Neural progenitor cell (in vitro differentiated cells): ENCODE data around the gene OPCML. TPM values are rescaled to one million over a fixed set of nuclear protein-coding genes. Genes with fewer than 3 reads are reported as not detected.
A peak's percentile ranks its signal among the peaks of the same experiment; 100 is the strongest.

Experiments
- DNase-seq: peaks from one replicate; pipeline ENCODE4 v3.0.0-alpha.2; 2016; ENCODE audit warnings: low spot score
- H2AFZ ChIP-seq: fragments of 200-600 bp; sonication (generic); replicated peaks from 2 replicates; pipeline ENCODE4 v1.6.1; 2016; ENCODE audit warnings: antibody characterized with exemption
- H3F3A ChIP-seq: fragments of 200-600 bp; sonication (generic); 2 replicates; pipeline ENCODE4 v1.6.1; 2016; ENCODE audit warnings: antibody characterized with exemption, low read depth
- H3K27ac ChIP-seq: fragments of 200-600 bp; sonication (generic); 2 replicates; pipeline ENCODE4 v1.5.1; 2016; ENCODE audit warnings: mild to moderate bottlenecking
- H3K27me3 ChIP-seq: fragments of 200-600 bp; sonication (generic); 2 replicates; pipeline ENCODE4 v1.6.1; 2016; ENCODE audit warnings: mild to moderate bottlenecking, moderate library complexity
- H3K36me3 ChIP-seq: fragments of 200-600 bp; sonication (generic); 2 replicates; pipeline ENCODE4 v1.5.1; 2016
- H3K4me1 ChIP-seq: fragments of 200-600 bp; sonication (generic); 2 replicates; pipeline ENCODE4 v1.6.1; 2016; ENCODE audit warnings: mixed run types
- H3K4me2 ChIP-seq: fragments of 200-600 bp; sonication (generic); 2 replicates; pipeline ENCODE4 v1.6.1; 2016
- H3K4me3 ChIP-seq: fragments of 200-600 bp; sonication (generic); 2 replicates; pipeline ENCODE4 v1.5.1; 2016
- H3K79me2 ChIP-seq: fragments of 200-600 bp; sonication (generic); 2 replicates; pipeline ENCODE4 v1.6.1; 2016; ENCODE audit warnings: low read depth
- H3K9ac ChIP-seq: fragments of 200-600 bp; sonication (generic); 2 replicates; pipeline ENCODE4 v1.6.1; 2016
- H3K9me3 ChIP-seq: fragments of 200-600 bp; sonication (generic); 2 replicates; pipeline ENCODE4 v1.5.1; 2016; ENCODE audit warnings: low read depth
- H4K20me1 ChIP-seq: fragments of 200-600 bp; sonication (generic); 2 replicates; pipeline ENCODE4 v1.6.1; 2016; ENCODE audit warnings: low read depth
- H3K27ac Mint-ChIP-seq: 3 replicates; pipeline ENCODE4 v1.8.0; 2021; ENCODE audit warnings: mixed read lengths
- H3K27me3 Mint-ChIP-seq: 2 replicates; pipeline ENCODE4 v1.8.0; 2022; ENCODE audit warnings: low read depth, mild to moderate bottlenecking, inconsistent platforms, moderate library complexity, mixed read lengths; ENCODE audit not compliant: insufficient read depth
- H3K36me3 Mint-ChIP-seq: 3 replicates; pipeline ENCODE4 v1.8.0; 2021; ENCODE audit warnings: mixed read lengths
- H3K4me1 Mint-ChIP-seq: 3 replicates; pipeline ENCODE4 v1.8.0; 2021; ENCODE audit warnings: mixed read lengths
- H3K4me3 Mint-ChIP-seq: 3 replicates; pipeline ENCODE4 v1.8.0; 2021; ENCODE audit warnings: mild to moderate bottlenecking, moderate library complexity, mixed read lengths
- H3K9me3 Mint-ChIP-seq: 3 replicates; pipeline ENCODE4 v1.8.0; 2020; ENCODE audit warnings: mixed read lengths
- CTCF ChIP-seq: fragments of 200-600 bp; sonication (generic); IDR thresholded peaks from 2 replicates; pipeline ENCODE4 v1.5.1; 2017; ENCODE audit warnings: antibody characterized with exemption, mild to moderate bottlenecking
- EZH2 ChIP-seq: fragments of 200-600 bp; sonication (generic); IDR thresholded peaks from 2 replicates; pipeline ENCODE4 v1.6.1; 2017; ENCODE audit warnings: antibody characterized with exemption, mild to moderate bottlenecking, moderate library complexity
- EZH2phosphoT487 ChIP-seq: fragments of 200-600 bp; sonication (generic); IDR thresholded peaks from 2 replicates; pipeline ENCODE4 v1.6.1; 2017; ENCODE audit warnings: antibody characterized with exemption
- total RNA-seq: library from RNA; depleted of rRNA; stranded (reverse); fragments of >200 nt; gene quantifications from 2 replicates; pipeline ENCODE4 v1.2.3, GENCODE V29; 2015; ENCODE audit warnings: low replicate concordance

Gene OPCML
- total RNA-seq, 1 donor from 2014 or later, result 0.02 TPM

GRCh38 chr11:132988411-132988810, 543.9 kb downstream of the OPCML start:
- no peak overlapping the region for H3K4me2 ChIP-seq
- no peaks in the 10 kb centered on the region for H3K9me3 Mint-ChIP-seq
- H3K27me3 ChIP-seq, result peaks cover 44% of the 10 kb centered on the region
- no peak for DNase-seq
- no peak for TF ChIP-seq EZH2phosphoT487
- no peak for TF ChIP-seq CTCF
- no peak for TF ChIP-seq EZH2
- no peaks in the 10 kb centered on the region for H4K20me1 ChIP-seq
- H3K9me3 ChIP-seq, result no peaks in the 10 kb centered on the region
- H3K4me1 ChIP-seq, result peaks cover 15% of the 10 kb centered on the region
- H3K9ac ChIP-seq, result no peak overlapping the region
- H3K27ac Mint-ChIP-seq, result no peak overlapping the region
- peaks cover 3% of the 10 kb centered on the region for H3F3A ChIP-seq
- no peaks in the 10 kb centered on the region for H3K79me2 ChIP-seq
- no peak overlapping the region for H2AFZ ChIP-seq
- no peaks in the 10 kb centered on the region for H3K36me3 ChIP-seq
- H3K36me3 Mint-ChIP-seq, result peaks cover 2% of the 10 kb centered on the region
- H3K27me3 Mint-ChIP-seq, result peaks cover 3% of the 10 kb centered on the region
- no peak overlapping the region for H3K4me3 ChIP-seq
- H3K4me1 Mint-ChIP-seq, result peaks cover 17% of the 10 kb centered on the region
- no peak overlapping the region for H3K4me3 Mint-ChIP-seq
- no peak overlapping the region for H3K27ac ChIP-seq

DNA sequence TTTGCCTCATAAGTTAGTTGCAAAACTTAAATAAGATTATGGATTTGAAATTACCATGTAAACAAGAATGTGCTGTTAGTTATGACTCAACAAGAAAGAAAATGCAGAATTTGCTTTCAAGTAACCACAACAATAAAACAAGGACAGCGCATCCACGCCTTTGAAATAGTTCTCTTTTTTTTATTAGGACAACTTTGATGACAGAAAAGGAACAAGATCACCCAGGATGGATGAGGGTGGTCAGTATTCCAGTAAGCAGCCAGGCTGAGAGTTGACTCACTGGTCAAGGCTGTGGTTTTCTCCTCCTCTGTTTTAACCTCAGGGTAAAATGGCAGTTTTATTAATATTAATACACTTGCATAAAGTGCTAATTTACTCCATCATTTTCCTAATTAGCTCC, 544.4 kb downstream of the OPCML start:
- Histone ChIP-seq H3K27me3 (peaks cover 39% of the 10 kb centered on the region), H3K4me2 (no peak overlapping the region), H2AFZ (no peak overlapping the region), H3K4me3 (no peak overlapping the region), H3F3A (peaks cover 3% of the 10 kb centered on the region), H4K20me1 (no peaks in the 10 kb centered on the region), H3K9ac (no peak overlapping the region), H3K4me1 (peaks cover 15% of the 10 kb centered on the region), H3K9me3 (no peaks in the 10 kb centered on the region), H3K36me3 (no peaks in the 10 kb centered on the region), H3K27ac (no peak overlapping the region), H3K79me2 (no peaks in the 10 kb centered on the region)
- no peak overlapping the region for H3K27ac Mint-ChIP-seq
- H3K9me3 Mint-ChIP-seq, result no peaks in the 10 kb centered on the region
- peaks cover 2% of the 10 kb centered on the region for H3K27me3 Mint-ChIP-seq
- no peak overlapping the region for H3K4me3 Mint-ChIP-seq
- peaks cover 2% of the 10 kb centered on the region for H3K36me3 Mint-ChIP-seq
- no peak for TF ChIP-seq EZH2phosphoT487
- DNase-seq, result no peak
- peaks cover 17% of the 10 kb centered on the region for H3K4me1 Mint-ChIP-seq

DNA sequence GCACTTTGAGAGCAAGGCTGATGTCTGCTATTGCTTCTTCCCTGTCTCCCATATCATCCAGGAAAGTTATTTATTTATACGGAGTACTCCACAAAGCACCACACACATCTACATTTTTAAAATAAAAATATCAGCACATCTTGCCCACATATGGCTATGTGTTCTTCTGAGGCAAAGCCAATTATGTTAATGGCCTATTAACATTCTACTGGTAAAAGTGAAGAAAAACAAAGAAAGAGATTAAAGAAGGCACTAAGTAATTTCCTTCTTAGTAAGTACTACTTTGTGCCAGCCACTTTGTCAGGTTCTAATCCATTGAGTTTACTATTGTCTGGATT, 548.7 kb downstream of the OPCML start:
- DNase-seq, result peak; percentile 26
- Histone ChIP-seq H3K9ac (no peak overlapping the region), H3F3A (peaks cover 3% of the 10 kb centered on the region), H4K20me1 (no peaks in the 10 kb centered on the region), H3K36me3 (no peaks in the 10 kb centered on the region), H3K27me3 (peaks cover 8% of the 10 kb centered on the region), H3K27ac (no peak overlapping the region), H3K4me2 (no peak overlapping the region), H3K79me2 (no peaks in the 10 kb centered on the region), H3K9me3 (no peaks in the 10 kb centered on the region), H3K4me1 (peaks cover 17% of the 10 kb centered on the region), H3K4me3 (no peak overlapping the region), H2AFZ (no peak overlapping the region)
- Mint-ChIP-seq H3K27ac (no peak overlapping the region), H3K4me1 (peaks cover 18% of the 10 kb centered on the region), H3K27me3 (peaks cover 4% of the 10 kb centered on the region), H3K36me3 (no peaks in the 10 kb centered on the region), H3K9me3 (no peaks in the 10 kb centered on the region), H3K4me3 (no peak overlapping the region)
- no peak for TF ChIP-seq EZH2phosphoT487
- no peak for TF ChIP-seq EZH2
- TF ChIP-seq CTCF, result no peak

DNA sequence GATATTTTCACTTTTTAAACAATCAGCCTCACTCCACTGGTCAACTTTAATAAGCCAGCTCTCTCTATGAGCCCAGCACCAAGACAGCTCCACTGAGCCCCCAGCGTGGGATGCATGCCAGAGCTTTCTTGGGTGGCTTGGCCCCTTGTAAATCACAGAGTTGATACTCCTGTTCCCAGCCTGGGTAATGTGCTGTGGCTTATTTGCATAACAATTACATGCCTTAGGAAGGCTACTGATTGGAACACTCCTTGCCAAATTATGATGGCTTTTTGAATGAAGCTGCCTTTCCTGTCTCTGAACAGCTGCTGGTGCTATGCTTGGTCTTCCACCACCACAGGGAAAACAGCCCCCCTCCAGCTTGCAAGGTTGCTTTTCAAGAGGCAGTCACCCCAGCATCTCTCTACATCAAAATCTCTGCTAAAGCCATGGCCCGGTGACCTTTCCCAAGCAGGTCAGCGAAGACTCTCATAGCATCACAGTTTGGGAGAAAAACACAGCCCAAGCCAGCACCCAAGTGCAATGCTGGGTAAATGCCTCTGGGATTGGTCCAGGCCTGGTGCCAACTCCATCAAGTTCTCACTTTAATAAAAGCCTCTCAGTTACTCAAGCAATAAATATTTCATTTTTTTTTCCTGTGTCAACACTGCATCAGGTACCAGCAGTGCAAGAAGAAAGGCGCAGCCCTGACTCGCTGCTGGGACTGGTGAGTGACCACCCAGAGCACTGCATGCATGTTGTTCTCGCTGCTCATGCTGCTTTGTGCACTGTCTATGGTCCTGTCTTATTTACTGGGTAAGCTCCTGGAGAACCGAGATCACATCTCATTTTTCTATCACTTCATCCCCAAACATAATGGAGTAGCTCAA, 549.3 kb downstream of the OPCML start:
- Mint-ChIP-seq H3K27me3 (peaks cover 4% of the 10 kb centered on the region), H3K4me3 (no peak overlapping the region), H3K27ac (no peak overlapping the region), H3K36me3 (no peaks in the 10 kb centered on the region), H3K9me3 (no peaks in the 10 kb centered on the region), H3K4me1 (peaks cover 18% of the 10 kb centered on the region)
- peaks cover 17% of the 10 kb centered on the region for H3K4me1 ChIP-seq
- H3K36me3 ChIP-seq, result no peaks in the 10 kb centered on the region
- DNase-seq, result peak; percentile 46
- peaks cover 3% of the 10 kb centered on the region for H3F3A ChIP-seq
- peaks cover 8% of the 10 kb centered on the region for H3K27me3 ChIP-seq
- no peak overlapping the region for H3K4me2 ChIP-seq
- H3K27ac ChIP-seq, result no peak overlapping the region
- H4K20me1 ChIP-seq, result no peaks in the 10 kb centered on the region
- no peak overlapping the region for H3K4me3 ChIP-seq
- no peak overlapping the region for H3K9ac ChIP-seq
- H3K79me2 ChIP-seq, result no peaks in the 10 kb centered on the region
- no peaks in the 10 kb centered on the region for H3K9me3 ChIP-seq
- TF ChIP-seq CTCF (no peak), EZH2 (no peak), EZH2phosphoT487 (no peak)
- H2AFZ ChIP-seq, result no peak overlapping the region
